Central memory CD4-positive, alpha-beta T cell (primary cell): ENCODE results near the gene SLC30A10.
"Not testable (repeated sequence)": the region's sequence is repeated elsewhere in the genome, so short reads cannot be mapped to it uniquely, and the experiment has no call there.

ENCODE experiments used
- DNase-seq: peaks from one replicate; pipeline ENCODE4 v3.0.0; 2022

SLC30A10 gene

GRCh38 chr1:219927298-219927955, 930 bp downstream of the SLC30A10 start:
- no peak for DNase-seq

DNA sequence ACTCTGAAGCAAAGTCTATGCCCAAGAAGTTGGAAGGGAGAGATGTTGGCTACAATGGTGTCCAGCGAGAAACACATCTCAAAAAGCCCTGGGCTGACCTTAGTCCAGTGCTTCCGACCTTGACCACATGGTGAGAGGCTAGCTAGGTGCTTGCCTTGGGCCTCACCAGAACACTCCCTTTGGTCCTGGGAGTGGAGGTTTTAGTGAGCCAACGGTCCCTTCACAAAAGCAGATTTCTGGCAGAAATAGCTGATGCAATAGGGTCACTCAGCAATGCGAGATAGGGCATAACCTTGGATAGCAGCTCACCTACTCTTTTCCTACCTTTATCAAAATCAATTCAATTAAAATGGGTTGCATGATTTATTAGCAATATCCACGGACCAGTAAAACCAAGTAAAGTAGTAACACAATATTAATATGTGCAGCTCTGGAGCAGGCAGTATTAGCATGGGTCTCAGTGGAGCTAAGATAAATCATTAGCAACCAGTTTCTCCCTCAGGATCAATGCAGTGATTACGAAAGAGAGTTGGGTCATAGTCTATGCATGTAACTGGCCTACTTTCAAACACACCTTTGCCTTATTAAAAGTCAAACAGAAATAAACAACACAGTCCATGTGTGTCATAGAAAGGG, 1.9 kb downstream of the SLC30A10 start:
- no peak for DNase-seq

DNA sequence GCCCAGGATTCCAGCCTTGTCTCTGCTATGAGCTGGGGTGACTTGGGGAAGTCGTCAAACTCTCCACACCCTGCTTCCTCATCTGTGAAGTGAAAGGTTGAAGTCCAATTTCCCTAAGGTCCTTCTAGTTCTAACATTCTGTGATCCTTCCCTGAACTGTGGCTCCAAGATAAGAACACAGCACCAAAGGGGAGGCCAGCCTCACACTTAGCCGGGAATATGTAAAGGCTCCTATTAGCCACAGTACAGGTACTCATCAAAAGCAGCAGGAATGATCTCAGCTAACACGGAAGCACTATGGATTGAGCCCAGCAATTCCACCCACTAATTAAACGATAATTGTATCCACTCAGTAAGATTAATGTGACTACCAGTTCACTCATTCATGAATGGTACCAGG, 4.0 kb downstream of the SLC30A10 start:
- DNase-seq, result no peak

- no peak for DNase-seq
Measured at GRCh38 chr1:219917851-219918466, 10.4 kb downstream of the SLC30A10 start.

- DNase-seq, result no peak
Measured at GRCh38 chr1:219917281-219917680, 11.1 kb downstream of the SLC30A10 start.

- DNase-seq, result no peak
Measured at GRCh38 chr1:219916257-219916656, 12.1 kb downstream of the SLC30A10 start.

DNA sequence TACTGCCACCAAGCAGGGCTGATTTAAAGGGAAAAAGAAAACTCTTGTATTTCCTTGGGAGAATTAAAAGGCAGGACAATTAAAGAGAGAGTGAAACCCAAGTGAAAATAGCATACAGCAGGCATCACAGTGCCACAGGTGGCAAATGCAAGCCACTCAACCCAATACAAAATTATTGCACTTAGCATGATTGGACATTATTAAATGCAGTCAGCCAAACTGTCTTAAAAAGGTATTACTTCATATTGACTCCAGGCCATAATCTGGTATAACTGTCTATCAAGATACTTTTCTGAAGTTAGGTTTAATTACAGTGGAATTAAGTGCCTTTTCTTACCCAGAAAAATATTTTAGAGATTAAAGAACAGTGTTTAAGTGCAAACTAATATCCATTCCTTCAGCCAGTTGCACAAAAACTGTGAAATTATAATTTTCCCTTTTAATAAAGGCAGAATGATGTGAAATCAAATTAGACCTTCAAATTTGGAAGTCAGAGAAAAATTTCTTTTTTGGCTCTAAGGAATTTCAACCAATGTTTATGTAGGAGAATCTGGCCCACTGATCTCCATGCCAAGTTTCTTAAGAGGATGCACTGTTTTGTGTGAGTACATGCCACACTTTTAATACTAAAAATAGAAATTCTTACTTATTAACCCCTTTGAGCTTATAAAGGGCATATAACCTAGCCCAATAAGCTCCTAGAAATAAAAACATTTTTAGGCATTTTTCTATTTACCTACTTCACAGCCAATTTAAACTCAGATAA, 15.2 kb downstream of the SLC30A10 start:
- DNase-seq, result no peak

GRCh38 chr1:219910716-219911115, 17.6 kb downstream of the SLC30A10 start:
- no peak for DNase-seq

DNA sequence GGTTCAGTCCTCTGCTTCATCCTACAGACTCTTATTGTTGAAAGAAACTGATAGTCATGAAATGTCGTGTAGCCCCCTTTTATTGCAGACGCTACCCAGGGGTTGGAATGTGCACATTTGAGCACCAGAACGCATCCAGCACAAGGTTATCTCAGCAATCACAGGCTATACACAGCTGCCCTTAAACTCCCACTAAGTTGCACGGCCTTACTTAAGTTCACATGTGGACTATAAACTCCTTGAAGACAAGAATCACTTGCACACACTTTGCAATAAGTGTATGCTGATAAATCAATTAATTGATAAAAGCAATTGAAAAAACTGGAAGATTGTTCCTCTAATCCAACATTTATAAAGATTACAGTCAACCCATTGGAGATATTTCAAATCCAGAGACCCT, 18.9 kb downstream of the SLC30A10 start:
- DNase-seq, result no peak

DNA sequence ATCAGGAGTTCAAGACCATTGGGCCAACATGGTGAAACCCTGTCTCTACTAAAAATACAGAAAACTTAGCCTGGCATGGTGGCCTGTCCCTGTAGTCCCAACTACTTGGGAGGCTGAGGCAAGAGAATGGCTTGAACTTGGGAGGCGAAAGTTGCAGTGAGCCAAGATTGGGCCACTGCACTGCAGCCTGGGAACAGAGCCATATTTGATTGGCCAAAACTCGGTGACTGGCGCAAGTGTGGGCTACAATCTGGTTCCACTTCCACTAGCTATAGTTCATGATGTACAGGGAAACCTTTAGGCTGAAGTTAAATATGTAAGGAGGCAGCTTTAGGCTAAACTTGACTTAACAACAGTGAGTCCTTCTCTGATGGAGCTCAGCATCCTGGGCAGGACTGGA, 20.2 kb downstream of the SLC30A10 start:
- no peak for DNase-seq

GRCh38 chr1:219907772-219908070, 20.6 kb downstream of the SLC30A10 start:
- DNase-seq, result no peak

DNA sequence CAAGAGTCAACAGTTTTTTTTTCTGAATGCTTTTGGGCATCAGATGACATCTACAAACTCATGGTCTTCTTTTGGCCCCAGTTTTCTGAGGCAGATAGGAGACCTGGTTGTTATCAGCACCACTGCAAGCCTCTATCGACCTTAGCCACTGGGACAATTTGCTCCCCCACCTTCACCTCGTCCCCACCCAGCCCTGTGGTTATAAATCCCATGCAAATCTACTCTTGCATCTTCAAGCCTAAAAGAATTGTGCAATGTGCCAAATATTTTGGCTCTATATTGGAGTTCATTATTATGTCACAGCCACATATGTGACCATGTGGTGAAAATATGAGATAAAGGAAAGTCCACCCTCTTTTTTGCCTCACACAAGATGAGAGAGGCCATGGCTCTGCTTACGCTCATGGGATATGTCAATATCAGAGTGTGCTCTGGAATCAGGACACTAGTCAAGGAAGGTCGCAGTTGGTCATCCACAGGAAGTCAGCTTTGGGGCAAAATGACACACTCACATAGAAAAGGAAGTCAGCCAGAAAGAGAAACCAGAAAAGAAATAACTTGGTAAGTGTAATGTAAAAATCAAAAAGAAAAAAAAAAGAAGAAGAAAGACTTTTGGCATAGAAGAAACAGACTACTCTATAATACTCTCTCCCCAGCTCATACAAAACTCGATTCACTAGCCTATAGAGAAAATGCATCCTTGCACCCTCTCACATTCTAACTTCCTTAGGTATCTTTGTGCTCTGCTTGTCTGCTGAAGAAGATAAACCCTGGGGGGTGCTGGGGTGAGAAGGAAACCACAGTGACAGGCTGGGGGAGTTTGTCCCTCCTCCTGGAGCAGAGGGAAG, 21.2 kb downstream of the SLC30A10 start:
- DNase-seq, result no peak

DNA sequence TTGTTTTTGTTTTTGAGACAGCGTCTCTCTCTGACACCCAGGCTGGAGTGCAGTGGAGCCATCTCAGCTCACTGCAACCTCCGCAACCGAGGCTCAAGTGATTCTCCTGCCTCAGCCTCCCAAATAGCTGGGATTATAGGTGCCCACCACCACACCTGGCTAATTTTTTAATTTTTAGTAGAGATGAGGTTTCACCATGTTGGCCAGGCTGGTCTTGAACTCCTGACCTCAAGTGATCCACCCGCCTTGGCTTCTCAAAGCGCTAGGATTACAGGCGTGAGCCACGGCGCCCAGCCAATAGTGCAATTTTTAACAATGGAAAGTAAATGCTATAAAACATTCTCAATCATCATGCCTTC, 21.8 kb downstream of the SLC30A10 start:
- DNase-seq, result not testable (repeated sequence)

- DNase-seq, result no peak
Measured at GRCh38 chr1:219905524-219905923, 22.8 kb downstream of the SLC30A10 start.

DNA sequence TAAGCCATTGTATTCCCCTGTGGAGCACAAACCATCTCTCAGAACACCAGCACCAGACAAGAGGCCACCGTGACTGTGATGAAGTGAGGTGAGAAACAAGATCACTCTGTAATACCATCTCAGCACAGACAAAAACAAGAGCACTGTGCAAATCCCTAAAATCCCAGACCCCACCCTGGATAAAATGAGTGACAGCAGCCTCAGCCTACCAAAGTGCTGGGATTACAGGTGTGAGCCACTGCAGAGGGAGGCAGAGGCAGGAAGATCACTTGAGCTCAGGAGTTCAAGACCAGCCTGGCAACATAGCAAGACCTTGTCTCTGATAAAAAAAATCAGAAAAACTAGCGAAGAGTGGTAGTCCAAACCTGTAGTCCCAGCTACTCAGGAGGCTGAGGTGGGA, 23.4 kb downstream of the SLC30A10 start:
- no peak for DNase-seq

DNA sequence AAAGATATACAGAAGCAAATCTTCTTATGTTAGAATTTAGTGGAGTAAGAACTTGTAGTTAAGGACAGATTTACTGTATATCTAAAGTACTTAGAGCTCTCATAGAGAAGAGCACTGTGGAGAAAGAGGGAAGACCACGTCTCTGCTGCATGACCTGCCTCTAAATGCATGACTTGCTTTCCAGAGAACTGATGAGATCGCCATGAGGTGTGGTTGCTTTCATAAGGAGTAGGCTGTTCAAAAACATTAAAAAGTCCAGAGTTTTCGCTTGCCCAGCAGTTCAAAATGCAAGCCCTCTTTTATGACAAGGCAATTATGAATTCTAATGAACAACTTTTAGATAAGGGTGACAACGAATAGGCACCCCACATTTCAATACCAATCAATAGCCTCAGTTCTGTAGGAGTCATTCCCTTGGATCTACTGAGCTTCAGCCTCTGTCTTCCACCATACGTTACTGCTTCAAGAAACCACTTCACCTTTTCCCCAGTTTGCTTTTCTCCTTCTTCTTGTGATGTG, 24.9 kb downstream of the SLC30A10 start:
- DNase-seq, result no peak

- DNase-seq, result no peak
Measured at GRCh38 chr1:219902951-219903350, 25.4 kb downstream of the SLC30A10 start.

- DNase-seq, result no peak
Measured at GRCh38 chr1:219900882-219901281, 27.5 kb downstream of the SLC30A10 start.

DNA sequence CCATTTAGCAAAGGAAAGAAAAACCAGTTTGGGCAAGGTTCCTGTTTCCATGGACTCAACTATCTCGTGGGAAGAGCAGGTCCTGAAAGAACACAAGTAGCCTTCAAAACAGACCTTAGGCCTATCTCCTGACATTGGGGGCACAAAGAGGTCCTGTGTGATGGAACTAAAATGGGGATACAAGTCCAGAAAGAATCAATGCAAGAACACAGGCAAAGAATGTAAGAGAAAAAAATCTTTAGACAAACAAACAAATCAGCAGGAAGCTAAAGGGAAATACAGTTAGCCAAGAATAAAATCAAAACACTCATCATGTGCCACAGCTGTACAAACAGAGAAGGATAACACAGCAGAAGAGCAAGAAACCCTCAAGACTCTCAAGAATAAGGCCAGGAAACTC, 28.2 kb downstream of the SLC30A10 start:
- no peak for DNase-seq

GRCh38 chr1:219898375-219898774, 30.0 kb downstream of the SLC30A10 start:
- DNase-seq, result no peak

GRCh38 chr1:219897914-219898313, 30.4 kb downstream of the SLC30A10 start:
- DNase-seq, result no peak

- DNase-seq, result not testable (repeated sequence)
Measured at GRCh38 chr1:219892271-219892670, 36.1 kb downstream of the SLC30A10 start.

GRCh38 chr1:219891846-219892245, 36.5 kb downstream of the SLC30A10 start:
- DNase-seq, result not testable (repeated sequence)
